Esophagus muscularis mucosa (tissue), 4 donors: ENCODE measurements around the gene KIAA1210. TPM values are rescaled to one million over a fixed set of nuclear protein-coding genes. Genes with fewer than 3 reads are reported as not detected.

Source experiments
- DNase-seq: peaks from one replicate; pipeline ENCODE4 v3.0.0-alpha.2; 2017; ENCODE audit errors: extremely low spot score
- H3K27ac ChIP-seq, 4 donors: fragments of 200-600 bp; sonication (generic); replicated peaks in 1 of 4; 1 replicate in 3 of 4; 2 replicates in 1 of 4; pipeline ENCODE4 v1.5.1; 2016 to 2019; ENCODE audit warnings: mild to moderate bottlenecking in 1 of 4
- H3K27me3 ChIP-seq, 4 donors: fragments of 200-600 bp; sonication (generic); one replicate each; pipeline versions ENCODE4 v1.5.1 to v1.6.0; 2016 to 2019
- H3K36me3 ChIP-seq, 4 donors: fragments of 200-600 bp; sonication (generic); one replicate each; pipeline ENCODE4 v1.5.1; 2016 to 2019
- H3K4me1 ChIP-seq, 4 donors: fragments of 200-600 bp; sonication (generic); one replicate each; pipeline ENCODE4 v1.5.1; 2016 to 2019
- H3K4me3 ChIP-seq, 4 donors: fragments of 200-600 bp; sonication (generic); 1 replicate in 2 of 4; 2 replicates in 2 of 4; pipeline ENCODE4 v1.5.1; 2016 to 2019; ENCODE audit warnings: mild to moderate bottlenecking in 4 of 4, moderate library complexity in 1 of 4
- H3K9me3 ChIP-seq, 4 donors: fragments of 200-600 bp; sonication (generic); 1 replicate in 3 of 4; 2 replicates in 1 of 4; pipeline ENCODE4 v1.5.1; 2016 to 2019
- CTCF ChIP-seq, 3 experiments: fragments of 200-600 bp in 2 of 3; fragments of 450-650 bp in 1 of 3; sonication (generic) in 2 of 3; IDR thresholded peaks; one replicate each; pipeline ENCODE4 v1.5.1; 2017 to 2019; ENCODE audit warnings: antibody characterized with exemption in 3 of 3, mild to moderate bottlenecking in 2 of 3, moderate library complexity in 1 of 3
- EP300 ChIP-seq: sonication (generic); formaldehyde crosslinking; IDR thresholded peaks from one replicate; pipeline ENCODE4 v1.6.1; 2017; ENCODE audit warnings: antibody characterized with exemption
- POLR2A ChIP-seq: fragments of 450-650 bp; IDR thresholded peaks from one replicate; pipeline ENCODE4 v1.6.1; 2017; ENCODE audit warnings: antibody characterized with exemption, moderate library complexity, mild to moderate bottlenecking, low read depth
- POLR2AphosphoS5 ChIP-seq, 2 donors: sonication (generic); formaldehyde crosslinking; IDR thresholded peaks; one replicate each; pipeline ENCODE4 v1.6.1; 2017; ENCODE audit warnings: antibody characterized with exemption in 2 of 2
- WGBS: methylation state at CpG from one replicate; pipeline ENCODE4 v1.1.5; 2018; 5-methylcytosine and 5-hydroxymethylcytosine counted together
- intact Hi-C: fragments of 100-400 bp; cut with DNase I; formaldehyde crosslinking; loops from one replicate; pipeline ENCODE4 v1.15.1; 2023
- total RNA-seq, 4 donors: library from RNA; depleted of rRNA; stranded (reverse); fragments of >200 nt; gene quantifications; one replicate each; pipeline versions ENCODE4 v1.1.0 to v1.2.1, GENCODE V29; 2016

The KIAA1210 gene
- total RNA-seq, 4 donors from 2014 or later = not detected

GRCh38 chrX:119075270-119076025, 52.2 kb downstream of the KIAA1210 start:
- DNase-seq = no peak
- WGBS = 85% methylated on average over 3 of the region's 3 CpGs

GRCh38 chrX:119073911-119074310, 53.7 kb downstream of the KIAA1210 start:
- H3K4me3 ChIP-seq = no peak overlapping the region
- 91% methylated on average over 18 of the region's 19 CpGs for WGBS
- TF ChIP-seq CTCF (IDR thresholded peaks at IDR 0.05) = no peak
- no peak for TF ChIP-seq POLR2AphosphoS5 (IDR thresholded peaks at IDR 0.05)
- no peaks in the 10 kb centered on the region for H3K27me3 ChIP-seq
- DNase-seq = no peak
- H3K4me1 ChIP-seq = no peaks in the 10 kb centered on the region
- no peak overlapping the region for H3K27ac ChIP-seq
- H3K36me3 ChIP-seq = no peaks in the 10 kb centered on the region
- H3K9me3 ChIP-seq = no peaks in the 10 kb centered on the region
- intact Hi-C loops = no loop called here

More at GRCh38 chrX:119075270-119076025, 52.2 kb downstream of the KIAA1210 start:
- H3K27ac ChIP-seq = no peak overlapping the region
- TF ChIP-seq EP300 (no peak), CTCF (IDR thresholded peaks at IDR 0.05) (no peak), POLR2AphosphoS5 (IDR thresholded peaks at IDR 0.05) (no peak), POLR2A (no peak)
- no peaks in the 10 kb centered on the region for H3K4me1 ChIP-seq
- no peaks in the 10 kb centered on the region for H3K36me3 ChIP-seq
- intact Hi-C loops = no loop called here
- no peaks in the 10 kb centered on the region for H3K27me3 ChIP-seq
- no peaks in the 10 kb centered on the region for H3K9me3 ChIP-seq
- H3K4me3 ChIP-seq = no peak overlapping the region

GRCh38 chrX:119073200-119073905, 54.3 kb downstream of the KIAA1210 start:
- WGBS = 81% methylated on average over 43 of the region's 43 CpGs
- TF ChIP-seq CTCF (IDR thresholded peaks at IDR 0.05) = no peak
- no peak for TF ChIP-seq EP300
- TF ChIP-seq POLR2A = no peak
- no peak for TF ChIP-seq POLR2AphosphoS5 (IDR thresholded peaks at IDR 0.05)

GRCh38 chrX:119072744-119073143, 54.9 kb downstream of the KIAA1210 start, which contains the start of gene CT47C1:
CT47C1 (plus strand) TSS chrX:119072993; CDS start chrX:119073226, 233 bp downstream.
- no peak within 1 kb of the TSS for H3K4me3 ChIP-seq
- H3K9me3 ChIP-seq = no peaks in the 10 kb centered on the region
- no peak for DNase-seq
- H3K27me3 ChIP-seq = no peaks in the 10 kb centered on the region
- H3K4me1 ChIP-seq = no peaks in the 10 kb centered on the region
- no peaks in the 10 kb centered on the region for H3K36me3 ChIP-seq
- H3K27ac ChIP-seq = no peak within 1 kb of the TSS
- 93% methylated on average over 6 of the region's 6 CpGs for WGBS
- intact Hi-C loops = no loop called here
- TF ChIP-seq POLR2AphosphoS5 (IDR thresholded peaks at IDR 0.05) (no peak), POLR2A (no peak), EP300 (no peak), CTCF (IDR thresholded peaks at IDR 0.05) (no peak)

More at GRCh38 chrX:119073200-119073905, 54.3 kb downstream of the KIAA1210 start:
- Histone ChIP-seq H3K4me1 (no peaks in the 10 kb centered on the region), H3K27me3 (no peaks in the 10 kb centered on the region), H3K9me3 (no peaks in the 10 kb centered on the region), H3K36me3 (no peaks in the 10 kb centered on the region), H3K27ac (no peak overlapping the region), H3K4me3 (no peak overlapping the region)
- no peak for DNase-seq
- intact Hi-C loops = no loop called here
